Parathyroid adenoma (tissue), 2 donors: Measurements from ENCODE around the gene AIDA.

Experiments
- H2AFZ ChIP-seq: fragments of 300-600 bp; sonication (generic); one replicate; pipeline ENCODE4 v1.7.0; 2017; ENCODE audit warnings: antibody characterized with exemption, mild to moderate bottlenecking
- H3K27ac ChIP-seq: fragments of 300-600 bp; sonication (generic); one replicate; pipeline ENCODE4 v1.7.0; 2017
- H3K27me3 ChIP-seq: fragments of 300-600 bp; sonication (generic); one replicate; pipeline ENCODE4 v1.7.0; 2017; ENCODE audit warnings: low read length; ENCODE audit not compliant: control insufficient read depth, insufficient read depth
- H3K36me3 ChIP-seq: fragments of 300-600 bp; sonication (generic); one replicate; pipeline ENCODE4 v1.7.0; 2017; ENCODE audit warnings: low read length; ENCODE audit not compliant: control insufficient read depth, insufficient read depth
- H3K4me1 ChIP-seq: fragments of 300-600 bp; sonication (generic); one replicate; pipeline ENCODE4 v1.7.0; 2017; ENCODE audit warnings: control low read depth
- H3K4me2 ChIP-seq: fragments of 300-600 bp; sonication (generic); one replicate; pipeline ENCODE4 v1.7.0; 2017; ENCODE audit warnings: low read length
- H3K4me3 ChIP-seq: fragments of 300-600 bp; sonication (generic); one replicate; pipeline ENCODE4 v1.7.0; 2017; ENCODE audit warnings: low read depth, low read length
- H3K79me2 ChIP-seq: fragments of 300-600 bp; sonication (generic); one replicate; pipeline ENCODE4 v1.7.0; 2017; ENCODE audit warnings: control low read depth
- H3K9ac ChIP-seq: fragments of 300-600 bp; sonication (generic); one replicate; pipeline ENCODE4 v1.7.0; 2017; ENCODE audit warnings: mild to moderate bottlenecking
- H3K9me3 ChIP-seq: fragments of 300-600 bp; sonication (generic); one replicate; pipeline ENCODE4 v1.7.0; 2017; ENCODE audit warnings: low read length; ENCODE audit not compliant: control insufficient read depth
- CTCF ChIP-seq: fragments of 300-600 bp; sonication (generic); IDR thresholded peaks from one replicate; pipeline ENCODE4 v1.7.0; 2017; ENCODE audit warnings: antibody characterized with exemption, mild to moderate bottlenecking
- donor health status: primary hyperparathyroidism.

AIDA gene

DNA sequence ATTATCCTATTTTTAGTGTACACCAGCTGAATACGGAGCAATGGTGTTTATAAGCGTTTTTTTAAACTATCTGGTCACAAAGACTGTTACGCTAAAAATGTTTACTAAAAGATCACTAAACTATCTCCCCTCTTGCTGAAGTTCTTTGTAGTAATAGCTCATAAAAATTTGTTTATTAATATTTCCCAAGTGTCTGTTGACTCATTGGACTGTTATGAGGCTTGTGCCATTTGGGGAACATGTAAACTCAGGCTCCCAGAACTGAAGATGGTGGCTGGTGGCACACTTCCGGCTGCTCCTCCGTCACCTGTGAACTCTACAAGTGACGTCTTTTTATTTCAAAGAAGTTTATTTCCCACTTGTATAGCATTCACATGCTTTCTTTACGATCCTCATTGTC is 46.3 kb downstream of the AIDA start:
- Histone ChIP-seq H3K79me2 (no peaks in the 10 kb centered on the region), H3K36me3 (no peaks in the 10 kb centered on the region)
- TF ChIP-seq CTCF, result no peak

DNA sequence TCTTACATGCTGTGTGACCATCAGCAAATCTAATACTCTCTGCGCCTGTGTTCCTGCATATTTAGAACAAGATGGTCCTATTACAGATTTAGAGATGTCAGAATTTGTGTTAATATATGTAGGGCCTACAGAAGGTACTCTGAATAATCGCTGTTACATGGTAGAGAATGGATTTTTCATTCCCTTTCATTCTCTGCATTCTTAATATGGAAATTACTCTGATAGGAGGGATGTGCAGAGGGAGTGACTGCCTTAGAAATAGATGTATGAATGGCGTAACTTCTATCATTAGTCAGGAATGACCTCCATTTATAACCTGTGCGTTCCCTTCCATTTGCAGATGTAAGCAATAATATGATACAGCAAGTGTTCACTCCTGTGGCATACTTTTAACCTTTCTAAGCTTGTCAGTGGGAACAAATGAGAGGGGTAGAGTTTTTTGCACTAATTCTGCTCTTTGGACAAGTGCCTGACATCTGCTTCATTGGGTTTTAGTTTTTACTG is 48.8 kb downstream of the AIDA start:
- H3K9me3 ChIP-seq, result no peaks in the 10 kb centered on the region
- no peaks in the 10 kb centered on the region for H3K79me2 ChIP-seq
- H3K27ac ChIP-seq, result no peak overlapping the region
- no peak overlapping the region for H3K4me2 ChIP-seq
- H3K27me3 ChIP-seq, result no peaks in the 10 kb centered on the region
- TF ChIP-seq CTCF, result no peak
- no peaks in the 10 kb centered on the region for H3K4me1 ChIP-seq
- H2AFZ ChIP-seq, result no peak overlapping the region
- no peak overlapping the region for H3K9ac ChIP-seq
- no peaks in the 10 kb centered on the region for H3K36me3 ChIP-seq
- H3K4me3 ChIP-seq, result no peak overlapping the region

More for the DNA sequence above, 46.3 kb downstream of the AIDA start:
- Histone ChIP-seq H3K4me2 (no peak overlapping the region), H3K4me3 (no peak overlapping the region), H3K4me1 (no peaks in the 10 kb centered on the region), H3K9ac (no peak overlapping the region), H2AFZ (no peak overlapping the region), H3K27ac (no peak overlapping the region), H3K27me3 (no peaks in the 10 kb centered on the region), H3K9me3 (no peaks in the 10 kb centered on the region)

GRCh38 chr1:222657899-222658298 is 54.4 kb downstream of the AIDA start:
- Histone ChIP-seq H3K27ac (no peak overlapping the region), H3K79me2 (no peaks in the 10 kb centered on the region), H3K4me3 (no peak overlapping the region), H3K27me3 (no peaks in the 10 kb centered on the region), H2AFZ (no peak overlapping the region), H3K4me2 (no peak overlapping the region), H3K9me3 (no peaks in the 10 kb centered on the region), H3K9ac (no peak overlapping the region), H3K4me1 (no peaks in the 10 kb centered on the region), H3K36me3 (no peaks in the 10 kb centered on the region)
- TF ChIP-seq CTCF, result no peak

DNA sequence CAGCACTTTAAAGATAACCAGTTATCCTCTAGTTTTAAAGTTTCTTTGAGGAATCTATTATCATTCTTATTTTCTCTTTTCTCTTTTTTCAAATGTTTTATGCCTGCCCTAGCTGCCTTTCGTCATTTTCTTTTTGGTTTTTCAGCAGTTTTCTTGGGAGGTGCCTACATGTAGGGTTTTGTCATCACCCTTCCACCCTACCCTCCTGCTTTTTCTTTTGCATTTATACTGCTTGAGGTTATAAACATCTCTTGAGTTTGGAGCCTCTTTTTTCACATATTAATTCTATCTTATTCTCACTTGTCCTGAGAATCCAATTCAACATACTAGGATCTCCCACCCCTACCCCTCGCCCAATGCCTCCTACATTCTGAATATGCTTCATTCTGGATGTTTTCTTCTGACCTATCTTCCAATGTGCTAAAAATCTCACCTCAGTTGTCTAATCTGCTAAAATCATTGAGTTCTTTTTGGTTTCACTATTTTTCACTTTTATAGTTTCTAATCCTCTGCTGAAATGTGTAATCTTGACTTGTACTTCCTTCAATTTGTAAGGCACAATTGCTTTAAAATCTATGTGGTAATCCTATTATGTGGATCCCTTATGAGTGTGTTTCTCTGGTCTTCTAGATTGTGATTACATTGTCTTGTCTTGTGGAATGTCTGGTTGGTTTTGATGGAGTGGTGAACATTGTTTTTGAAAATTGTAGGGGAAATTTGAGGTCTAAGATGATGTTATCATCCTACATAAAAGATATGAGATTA is 55.7 kb downstream of the AIDA start:
- Histone ChIP-seq H3K79me2 (no peaks in the 10 kb centered on the region), H3K9ac (no peak overlapping the region), H3K4me3 (no peak overlapping the region), H2AFZ (no peak overlapping the region), H3K36me3 (no peaks in the 10 kb centered on the region), H3K9me3 (no peaks in the 10 kb centered on the region), H3K27me3 (no peaks in the 10 kb centered on the region), H3K4me1 (no peaks in the 10 kb centered on the region), H3K27ac (no peak overlapping the region), H3K4me2 (no peak overlapping the region)
- no peak for TF ChIP-seq CTCF

GRCh38 chr1:222654849-222655248 is 57.4 kb downstream of the AIDA start:
- no peaks in the 10 kb centered on the region for H3K4me1 ChIP-seq
- no peaks in the 10 kb centered on the region for H3K27me3 ChIP-seq
- H2AFZ ChIP-seq, result no peak overlapping the region
- H3K9ac ChIP-seq, result no peak overlapping the region
- H3K4me2 ChIP-seq, result no peak overlapping the region
- peak overlapping the region; percentile 57 for H3K27ac ChIP-seq
- TF ChIP-seq CTCF, result no peak
- H3K4me3 ChIP-seq, result no peak overlapping the region
- H3K79me2 ChIP-seq, result no peaks in the 10 kb centered on the region
- H3K36me3 ChIP-seq, result no peaks in the 10 kb centered on the region
- H3K9me3 ChIP-seq, result no peaks in the 10 kb centered on the region
